B cell (primary cell): Measurements from ENCODE around the gene LENEP. TPM values are rescaled to one million over a fixed set of nuclear protein-coding genes. Genes with fewer than 3 reads are reported as not detected.

Experiments used
- ATAC-seq: fragments of 200-7000 bp; cut with Tn5 transposase; one replicate; pipeline ENCODE4 v1.10.0; 2021; ENCODE audit warnings: low read depth, mild to moderate bottlenecking, moderate number of reproducible peaks, moderate library complexity
- CTCF ChIA-PET: fragments of 350-600 bp; sonication (Branson Sonifier 250); formaldehyde crosslinking; loops from one replicate; lab custom pipeline; 2021; ENCODE audit warnings: antibody characterized with exemption, inconsistent platforms; lab: Charles Lee
- POLR2A ChIA-PET: fragments of 350-600 bp; sonication (Branson Sonifier 250); formaldehyde crosslinking; loops from one replicate; lab custom pipeline; 2021; ENCODE audit warnings: antibody characterized with exemption; lab: Charles Lee
- DNase-seq: peaks from one replicate; pipeline ENCODE4 v3.0.0; 2013
- H2AFZ ChIP-seq: 2 replicates; pipeline ENCODE4 v1.6.1; 2012; ENCODE audit warnings: mild to moderate bottlenecking, low read depth, low read length; ENCODE audit not compliant: insufficient read depth, poor library complexity, severe bottlenecking
- H3K27ac ChIP-seq, 2 donors: 1 replicate in 1 of 2; 2 replicates in 1 of 2; pipeline ENCODE4 v1.5.1; 2012 to 2013; ENCODE audit warnings: low read length in 2 of 2, mild to moderate bottlenecking in 2 of 2, moderate library complexity in 1 of 2
- H3K27me3 ChIP-seq, 4 experiments: fragments of 200-600 bp in 1 of 4; sonication (generic) in 1 of 4; replicated peaks in 1 of 4; 1 replicate in 2 of 4; 2 replicates in 2 of 4; pipeline versions ENCODE4 v1.6.1 to v1.7.0; 2013 to 2016; ENCODE audit warnings: low read length in 3 of 4, mild to moderate bottlenecking in 2 of 4, mixed read lengths in 1 of 4, moderate library complexity in 1 of 4; ENCODE audit not compliant: insufficient read depth in 4 of 4, control insufficient read depth in 3 of 4; ENCODE audit errors: control extremely low read depth in 1 of 4
- H3K36me3 ChIP-seq, 2 experiments: replicated peaks in 1 of 2; 1 replicate in 1 of 2; 2 replicates in 1 of 2; pipeline versions ENCODE4 v1.6.1 to v1.7.1; 2013; ENCODE audit warnings: low read length in 1 of 2; ENCODE audit not compliant: insufficient read depth in 2 of 2, control insufficient read depth in 1 of 2; ENCODE audit errors: control extremely low read depth in 1 of 2, extremely low read depth in 1 of 2
- H3K4me1 ChIP-seq, 2 donors: fragments of 200-600 bp in 1 of 2; sonication (generic) in 1 of 2; 1 replicate in 1 of 2; 2 replicates in 1 of 2; pipeline versions ENCODE4 v1.5.1 to v1.6.1; 2013 to 2017; ENCODE audit warnings: low read length in 2 of 2; ENCODE audit not compliant: control insufficient read depth in 2 of 2, insufficient read depth in 2 of 2
- H3K4me2 ChIP-seq: replicated peaks from 2 replicates; pipeline ENCODE3; 2012; ENCODE audit warnings: mild to moderate bottlenecking, low read depth, low read length; ENCODE audit not compliant: poor library complexity, severe bottlenecking
- H3K4me3 ChIP-seq, 5 experiments: fragments of 200-600 bp in 1 of 5; sonication (generic) in 1 of 5; 1 replicate in 3 of 5; 2 replicates in 2 of 5; pipeline versions ENCODE4 v1.5.1 to v1.7.0; 2011 to 2016; ENCODE audit warnings: low read length in 4 of 5, mild to moderate bottlenecking in 4 of 5, low read depth in 2 of 5, control low read depth in 1 of 5, moderate library complexity in 1 of 5; ENCODE audit not compliant: insufficient read depth in 1 of 5; ENCODE audit errors: control extremely low read depth in 1 of 5, extremely low read depth in 1 of 5
- H3K79me2 ChIP-seq: fragments of 200-600 bp; sonication (generic); one replicate; pipeline ENCODE4 v1.6.0; 2016; ENCODE audit warnings: low read length; ENCODE audit not compliant: control insufficient read depth, insufficient read depth
- H3K9ac ChIP-seq: fragments of 200-600 bp; sonication (generic); 2 replicates; pipeline ENCODE4 v1.6.1; 2017; ENCODE audit warnings: mild to moderate bottlenecking, low read length, moderate library complexity
- H3K9me3 ChIP-seq, 3 donors: one replicate each; pipeline versions ENCODE4 v1.6.1 to v1.7.1; 2013; ENCODE audit warnings: low read length in 2 of 3; ENCODE audit not compliant: control insufficient read depth in 2 of 3, insufficient read depth in 1 of 3; ENCODE audit errors: control extremely low read depth in 1 of 3
- H4K20me1 ChIP-seq: 2 replicates; pipeline ENCODE4 v1.6.0; 2012; ENCODE audit warnings: mild to moderate bottlenecking, low read length; ENCODE audit not compliant: insufficient read depth, control insufficient read depth, poor library complexity, severe bottlenecking
- H3K27ac Mint-ChIP-seq: one replicate; pipeline ENCODE4 v1.8.0; 2021; ENCODE audit warnings: mixed read lengths
- H3K27me3 Mint-ChIP-seq: one replicate; pipeline ENCODE4 v1.8.0; 2021; ENCODE audit warnings: mixed read lengths
- H3K4me1 Mint-ChIP-seq: one replicate; pipeline ENCODE4 v1.8.0; 2021; ENCODE audit warnings: mixed read lengths
- H3K4me3 Mint-ChIP-seq: one replicate; pipeline ENCODE4 v1.8.0; 2021; ENCODE audit warnings: mixed read lengths
- H3K9me3 Mint-ChIP-seq: one replicate; pipeline ENCODE4 v1.8.0; 2022; ENCODE audit warnings: mixed read lengths; ENCODE audit not compliant: insufficient read depth
- EZH2 ChIP-seq: IDR thresholded peaks from 2 replicates; pipeline ENCODE4 v1.6.1; 2012; ENCODE audit warnings: borderline replicate concordance, low read depth, mild to moderate bottlenecking, moderate library complexity, low read length; ENCODE audit not compliant: insufficient read depth, poor library complexity, severe bottlenecking
- WGBS: methylation state at CpG from one replicate; pipeline ENCODE4 v1.1.5; 2013; ENCODE audit warnings: missing lambda C conversion rate; ENCODE audit not compliant: insufficient coverage; 5-methylcytosine and 5-hydroxymethylcytosine counted together
- intact Hi-C: fragments of 100-400 bp; cut with micrococcal nuclease; formaldehyde crosslinking; loops from one replicate; pipeline ENCODE4 v1.10.0; 2022
- polyA minus RNA-seq: library from RNA; depleted of rRNA, polyadenylated mRNA; stranded (reverse); fragments of >200 nt; gene quantifications from 2 replicates; pipeline ENCODE4 v1.2.3, GENCODE V29; 2012
- polyA plus RNA-seq: library from polyadenylated mRNA; depleted of rRNA; stranded (reverse); fragments of >200 nt; gene quantifications from 2 replicates; pipeline ENCODE4 v1.2.3, GENCODE V29; 2012
- total RNA-seq, 2 donors: library from RNA; stranded (reverse); fragments of 120-200 nt in 1 of 2; gene quantifications; 1 replicate in 1 of 2; 2 replicates in 1 of 2; pipeline versions ENCODE4 v1.2.3 to v1.2.4, GENCODE V29; 2013 to 2022
- TF ChIP-seq, protein P1 (sequence below): fragments of 200-600 bp; IDR thresholded peaks from one replicate; pipeline ENCODE4 v1.8.0; 2022; ENCODE audit warnings: antibody characterized with exemption, mild to moderate bottlenecking

The LENEP gene, protein sequence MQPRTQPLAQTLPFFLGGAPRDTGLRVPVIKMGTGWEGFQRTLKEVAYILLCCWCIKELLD
- total RNA-seq (1.7 and 2.0 TPM in 2 replicates), polyA plus RNA-seq (not detected in 2 replicates), polyA minus RNA-seq (not detected in 2 replicates)
- 1.3 TPM for total RNA-seq (2013)

DNA sequence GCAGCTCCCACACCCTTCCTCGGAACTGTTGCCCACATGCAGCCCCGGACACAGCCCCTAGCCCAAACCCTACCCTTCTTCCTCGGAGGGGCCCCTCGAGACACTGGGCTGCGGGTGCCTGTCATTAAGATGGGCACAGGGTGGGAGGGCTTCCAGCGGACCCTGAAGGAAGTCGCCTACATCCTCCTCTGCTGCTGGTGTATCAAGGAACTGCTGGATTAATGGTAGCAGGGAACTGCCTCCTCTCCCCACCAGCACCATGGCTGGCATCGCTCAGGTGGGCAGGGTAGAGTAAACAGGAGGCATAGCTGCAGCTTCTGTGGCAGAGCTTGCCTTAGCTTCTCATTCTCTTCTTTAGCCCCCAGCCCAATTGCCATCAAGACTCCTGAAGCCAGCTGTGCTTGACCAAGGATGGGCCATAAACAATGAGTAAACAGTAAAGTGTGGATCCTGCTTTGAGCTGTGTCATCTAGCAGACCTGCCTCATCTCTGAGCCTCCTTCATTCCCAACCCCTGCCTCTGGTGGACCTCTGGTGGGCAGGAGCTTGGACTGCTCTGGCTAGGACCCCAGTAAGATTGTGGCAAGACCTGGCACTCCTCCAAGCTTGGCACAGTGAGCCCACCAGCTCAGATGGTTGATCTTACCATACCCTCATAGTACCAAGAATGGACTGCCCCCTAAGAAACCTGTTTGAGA is at the start of gene LENEP:
Gene LENEP (plus strand): TSS at position 15 of the 697 bp plus-strand sequence. CDS start 22 bp downstream, at position 37.
- Mint-ChIP-seq H3K27ac (no peak within 1 kb of the TSS), H3K4me3 (no peak within 1 kb of the TSS), H3K27me3 (no peaks in the 10 kb centered on the region), H3K9me3 (no peaks in the 10 kb centered on the region), H3K4me1 (peaks cover 20% of the 10 kb centered on the region)
- H3K27me3 ChIP-seq = no peaks in the 10 kb centered on the region
- TF ChIP-seq, protein P1, sequence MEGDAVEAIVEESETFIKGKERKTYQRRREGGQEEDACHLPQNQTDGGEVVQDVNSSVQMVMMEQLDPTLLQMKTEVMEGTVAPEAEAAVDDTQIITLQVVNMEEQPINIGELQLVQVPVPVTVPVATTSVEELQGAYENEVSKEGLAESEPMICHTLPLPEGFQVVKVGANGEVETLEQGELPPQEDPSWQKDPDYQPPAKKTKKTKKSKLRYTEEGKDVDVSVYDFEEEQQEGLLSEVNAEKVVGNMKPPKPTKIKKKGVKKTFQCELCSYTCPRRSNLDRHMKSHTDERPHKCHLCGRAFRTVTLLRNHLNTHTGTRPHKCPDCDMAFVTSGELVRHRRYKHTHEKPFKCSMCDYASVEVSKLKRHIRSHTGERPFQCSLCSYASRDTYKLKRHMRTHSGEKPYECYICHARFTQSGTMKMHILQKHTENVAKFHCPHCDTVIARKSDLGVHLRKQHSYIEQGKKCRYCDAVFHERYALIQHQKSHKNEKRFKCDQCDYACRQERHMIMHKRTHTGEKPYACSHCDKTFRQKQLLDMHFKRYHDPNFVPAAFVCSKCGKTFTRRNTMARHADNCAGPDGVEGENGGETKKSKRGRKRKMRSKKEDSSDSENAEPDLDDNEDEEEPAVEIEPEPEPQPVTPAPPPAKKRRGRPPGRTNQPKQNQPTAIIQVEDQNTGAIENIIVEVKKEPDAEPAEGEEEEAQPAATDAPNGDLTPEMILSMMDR = no peak
- TF ChIP-seq EZH2 = no peak
- H3K4me3 ChIP-seq = no peak within 1 kb of the TSS
- H3K9me3 ChIP-seq = no peaks in the 10 kb centered on the region
- CTCF ChIA-PET = interaction anchor here (0.6 to 18.4 kb wide), 9 partner anchors 10 to 516 kb away, joined by 3 to 295 read pairs (median 4); partner anchors contain the start of genes ADAM15 and FLAD1
- POLR2A ChIA-PET = interaction anchor here (1.2 to 1.4 kb wide), 2 partner anchors 11 to 24 kb away, joined by 3 to 7 read pairs; partner anchors contain the start of gene FLAD1
- H3K27ac ChIP-seq = no peak within 1 kb of the TSS
- peaks cover 0 to 28% of the 10 kb centered on the region in 2 experiments for H3K36me3 ChIP-seq
- H2AFZ ChIP-seq = no peak within 1 kb of the TSS
- H4K20me1 ChIP-seq = peaks cover 18% of the 10 kb centered on the region
- intact Hi-C loops = no loop called here
- H3K9ac ChIP-seq = no peak within 1 kb of the TSS
- no peak for ATAC-seq
- no CpG with 5 or more reads among the region's 8 CpGs for WGBS
- H3K4me1 ChIP-seq = peaks cover under 1 to 4% of the 10 kb centered on the region in 2 donors
- peaks cover 14% of the 10 kb centered on the region for H3K79me2 ChIP-seq
- H3K4me2 ChIP-seq = no peak within 1 kb of the TSS
- no peak for DNase-seq
